Epithelial cell of esophagus (primary cell): ENCODE results near the gene CPM.

Experiments
- DNase-seq: peaks from one replicate; pipeline ENCODE4 v3.0.0; 2010; ENCODE audit warnings: low read depth
- H3K4me3 ChIP-seq: 2 replicates; pipeline ENCODE4 v1.5.1; 2011; ENCODE audit warnings: mild to moderate bottlenecking, low read length, control low read depth
- TF ChIP-seq, protein P1 (sequence below): IDR thresholded peaks from 2 replicates; pipeline ENCODE4 v1.5.1; 2011; ENCODE audit warnings: low read depth, mild to moderate bottlenecking, low read length, control low read depth, inconsistent platforms; ENCODE audit not compliant: insufficient read depth; ENCODE audit errors: missing control alignments

CPM gene

DNA sequence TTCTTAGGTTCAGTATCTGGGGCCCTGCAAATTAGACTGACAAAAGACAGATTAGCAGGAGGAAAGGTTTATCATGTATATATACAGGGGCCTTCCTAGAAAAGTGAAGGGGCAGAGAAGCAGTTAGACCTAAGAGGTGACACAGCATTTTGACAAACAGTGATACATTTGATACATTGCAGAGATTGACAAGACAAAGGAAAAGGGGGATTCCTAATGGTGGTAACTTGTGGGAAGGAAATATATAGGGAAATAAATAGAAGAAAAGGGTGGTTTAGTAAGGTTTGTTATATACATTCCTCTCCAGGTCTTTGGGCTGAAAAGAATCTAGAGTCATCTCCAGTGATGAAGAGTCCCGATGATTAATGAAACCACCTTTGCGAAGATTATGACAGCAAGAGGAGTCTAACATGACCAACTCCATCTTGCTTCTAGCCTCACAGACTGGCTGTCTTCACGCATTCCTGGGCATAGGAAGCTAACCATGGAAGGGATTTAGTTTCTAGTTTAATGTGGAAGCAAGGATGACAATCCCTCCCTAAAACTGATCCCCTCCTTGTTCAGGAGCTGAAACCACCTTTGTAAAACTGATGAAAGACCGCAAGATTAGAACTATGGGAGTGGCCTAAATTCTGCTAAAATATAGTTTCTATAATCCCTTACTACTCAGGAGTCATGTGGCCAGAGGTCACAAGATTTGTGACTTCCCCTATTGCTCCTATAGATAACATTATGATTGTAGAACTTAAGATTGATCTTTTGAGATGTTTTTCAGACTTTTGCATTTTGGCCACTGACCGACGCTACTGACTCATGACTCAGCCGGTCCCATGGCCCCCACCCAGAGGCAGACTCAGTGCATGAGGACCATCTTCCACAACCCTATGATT is 31.1 kb upstream of the CPM start:
- H3K4me3 ChIP-seq, result no peak overlapping the region
- DNase-seq, result no peak
- TF ChIP-seq, protein P1, sequence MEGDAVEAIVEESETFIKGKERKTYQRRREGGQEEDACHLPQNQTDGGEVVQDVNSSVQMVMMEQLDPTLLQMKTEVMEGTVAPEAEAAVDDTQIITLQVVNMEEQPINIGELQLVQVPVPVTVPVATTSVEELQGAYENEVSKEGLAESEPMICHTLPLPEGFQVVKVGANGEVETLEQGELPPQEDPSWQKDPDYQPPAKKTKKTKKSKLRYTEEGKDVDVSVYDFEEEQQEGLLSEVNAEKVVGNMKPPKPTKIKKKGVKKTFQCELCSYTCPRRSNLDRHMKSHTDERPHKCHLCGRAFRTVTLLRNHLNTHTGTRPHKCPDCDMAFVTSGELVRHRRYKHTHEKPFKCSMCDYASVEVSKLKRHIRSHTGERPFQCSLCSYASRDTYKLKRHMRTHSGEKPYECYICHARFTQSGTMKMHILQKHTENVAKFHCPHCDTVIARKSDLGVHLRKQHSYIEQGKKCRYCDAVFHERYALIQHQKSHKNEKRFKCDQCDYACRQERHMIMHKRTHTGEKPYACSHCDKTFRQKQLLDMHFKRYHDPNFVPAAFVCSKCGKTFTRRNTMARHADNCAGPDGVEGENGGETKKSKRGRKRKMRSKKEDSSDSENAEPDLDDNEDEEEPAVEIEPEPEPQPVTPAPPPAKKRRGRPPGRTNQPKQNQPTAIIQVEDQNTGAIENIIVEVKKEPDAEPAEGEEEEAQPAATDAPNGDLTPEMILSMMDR, result no peak

DNA sequence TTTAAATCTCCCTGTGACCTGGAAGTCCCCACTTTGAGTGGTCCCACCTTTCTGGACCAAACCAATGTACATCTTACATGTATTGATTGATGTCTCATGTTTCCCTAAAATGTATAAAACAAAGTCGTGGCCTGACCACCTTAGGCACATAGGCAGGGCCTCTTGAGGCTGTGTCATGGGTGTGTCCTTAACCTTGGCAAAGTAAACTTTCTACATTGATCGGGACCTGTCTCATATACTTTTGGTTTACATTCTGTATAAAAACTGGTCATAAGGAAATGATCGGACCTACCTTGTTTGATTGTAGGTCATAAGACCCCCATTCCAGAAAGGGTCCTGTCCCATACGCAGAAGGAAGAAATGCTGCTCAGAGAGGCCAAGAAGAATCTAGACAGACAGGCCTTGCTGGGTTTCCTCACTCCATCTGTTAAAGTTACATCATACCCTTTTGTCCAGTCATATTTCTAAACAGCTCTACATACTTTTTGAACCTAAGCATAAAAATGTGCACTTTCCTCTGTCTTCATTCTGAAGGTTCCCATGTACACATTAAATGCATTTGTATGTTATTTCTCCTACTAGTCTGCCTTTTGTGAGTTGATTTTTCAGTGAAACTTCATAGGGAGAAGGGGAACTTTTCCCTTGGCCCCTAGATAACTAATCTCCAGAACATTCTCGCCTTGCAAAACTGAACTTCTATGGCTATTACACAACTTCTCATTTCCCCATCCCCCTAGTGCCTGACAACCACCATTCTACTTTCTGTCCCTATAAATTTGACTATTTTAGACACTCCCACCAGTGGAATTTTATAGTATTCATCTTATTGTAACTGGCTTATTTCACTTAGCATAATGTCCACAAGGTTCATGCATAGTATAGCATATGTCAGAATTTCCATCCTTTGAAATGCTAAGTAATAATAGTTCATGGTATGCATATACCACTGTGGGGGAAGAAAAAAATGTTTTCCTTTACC is 30.2 kb upstream of the CPM start:
- no peak overlapping the region for H3K4me3 ChIP-seq
- peak; percentile 71 for DNase-seq
- TF ChIP-seq, protein P1, result no peak

DNA sequence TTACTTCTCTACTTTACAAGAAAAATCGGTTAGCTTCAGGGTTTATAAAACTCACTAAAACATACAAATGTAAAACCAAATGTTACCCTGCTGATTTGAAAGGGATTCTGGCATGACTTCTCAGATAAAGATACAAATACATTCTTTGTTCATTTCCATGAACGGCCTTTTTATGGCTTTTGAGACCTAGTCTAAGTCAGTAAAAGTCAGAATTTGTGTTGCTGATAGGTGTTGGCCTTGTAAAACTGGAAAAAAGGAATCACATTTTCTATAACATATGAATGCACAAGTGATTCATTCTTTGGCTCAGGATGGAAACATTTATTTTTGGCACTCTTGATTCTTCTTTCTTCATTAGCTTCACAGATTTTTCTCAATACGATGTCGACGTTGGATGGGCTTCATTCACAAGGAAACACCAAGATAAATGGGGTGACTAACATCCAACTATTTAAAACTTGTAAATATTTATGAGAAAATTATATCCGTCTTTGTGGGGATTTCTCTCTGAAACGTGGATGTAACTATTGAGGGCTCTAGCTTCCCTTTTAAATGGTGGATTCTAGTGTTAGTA is 27.0 kb upstream of the CPM start:
- DNase-seq, result no peak
- H3K4me3 ChIP-seq, result no peak overlapping the region
- TF ChIP-seq, protein P1, result no peak

DNA sequence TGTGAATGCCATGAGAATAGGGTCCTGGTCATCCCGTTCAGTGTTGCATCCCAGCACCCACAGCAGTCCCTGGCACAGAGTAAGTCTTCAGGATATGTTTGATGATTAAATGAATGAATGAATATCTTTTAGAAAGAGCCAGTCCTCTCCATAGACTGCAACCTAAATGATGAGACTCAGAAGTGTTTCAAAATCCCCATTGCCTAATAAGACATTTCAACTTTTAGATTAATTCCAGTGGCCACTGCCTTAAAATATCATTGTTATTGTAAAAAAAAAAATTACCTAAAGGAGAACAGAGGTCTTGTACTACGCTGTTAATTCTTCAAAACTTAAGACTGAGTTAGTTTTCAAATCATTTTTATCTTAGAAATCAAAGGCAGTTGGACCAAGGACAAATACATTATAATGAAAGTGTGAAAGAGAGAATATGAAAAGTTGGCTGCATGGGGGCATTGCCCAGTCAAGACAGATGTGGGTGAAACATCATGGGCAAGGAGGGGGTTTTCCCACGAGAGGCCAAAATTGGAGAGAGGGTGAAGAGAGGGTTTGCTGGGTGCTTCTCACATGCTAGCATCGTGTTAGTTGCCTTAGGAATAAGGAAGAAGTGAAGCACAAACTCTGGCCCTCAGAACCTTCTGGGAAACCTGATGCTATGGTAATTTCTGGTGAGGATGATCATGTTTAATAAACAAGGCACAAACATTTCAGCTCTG is 26.3 kb upstream of the CPM start:
- TF ChIP-seq, protein P1, result no peak
- H3K4me3 ChIP-seq, result no peak overlapping the region
- DNase-seq, result no peak

DNA sequence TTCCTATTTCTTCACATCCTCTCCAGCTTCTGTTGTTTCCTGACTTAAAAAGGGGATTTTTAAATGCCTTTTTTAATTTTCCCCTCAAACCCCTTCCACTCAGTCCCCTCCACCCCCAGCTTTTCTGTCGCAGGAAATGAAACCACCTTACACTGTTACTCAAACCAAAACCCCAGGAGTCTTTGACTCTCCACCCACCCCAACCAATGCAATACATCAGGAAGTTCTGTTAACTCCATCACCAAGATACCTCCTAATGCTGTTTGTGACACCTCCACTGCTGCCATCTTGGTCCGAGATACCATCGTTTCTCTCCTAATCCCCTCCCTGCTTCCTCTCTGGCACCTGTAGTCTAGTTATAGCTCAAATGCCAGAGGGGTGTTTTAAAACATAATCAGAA is 25.4 kb upstream of the CPM start:
- TF ChIP-seq, protein P1, result no peak
- H3K4me3 ChIP-seq, result no peak overlapping the region
- DNase-seq, result no peak

DNA sequence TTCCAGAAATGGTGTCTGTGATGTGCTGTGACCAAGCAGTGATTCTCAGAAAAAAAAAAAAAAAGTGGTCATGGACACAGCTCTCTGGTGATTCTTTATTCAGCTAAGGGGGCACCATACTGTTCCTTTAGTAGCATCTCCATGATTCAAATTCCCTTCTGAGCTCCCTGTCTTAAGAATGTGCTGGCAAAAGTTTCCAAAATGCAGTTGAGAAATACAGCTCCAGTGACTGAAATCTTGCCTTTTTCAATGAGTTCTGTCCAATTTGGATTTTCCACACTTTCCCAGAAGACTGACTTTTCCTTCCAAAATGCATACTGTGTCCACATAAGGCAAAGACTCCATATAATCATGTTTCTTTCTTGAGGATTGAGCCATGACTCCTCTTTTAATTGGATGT is 24.3 kb upstream of the CPM start:
- no peak for DNase-seq
- TF ChIP-seq, protein P1, result no peak
- no peak overlapping the region for H3K4me3 ChIP-seq
